B cell (primary cell): ENCODE measurements around the gene LIMK1. TPM values are rescaled to one million over a fixed set of nuclear protein-coding genes. Genes with fewer than 3 reads are reported as not detected.

Source experiments
- ATAC-seq: fragments of 200-7000 bp; cut with Tn5 transposase; one replicate; pipeline ENCODE4 v1.10.0; 2021; ENCODE audit warnings: low read depth, mild to moderate bottlenecking, moderate number of reproducible peaks, moderate library complexity
- CTCF ChIA-PET: fragments of 350-600 bp; sonication (Branson Sonifier 250); formaldehyde crosslinking; loops from one replicate; lab custom pipeline; 2021; ENCODE audit warnings: antibody characterized with exemption, inconsistent platforms; lab: Charles Lee
- POLR2A ChIA-PET: fragments of 350-600 bp; sonication (Branson Sonifier 250); formaldehyde crosslinking; loops from one replicate; lab custom pipeline; 2021; ENCODE audit warnings: antibody characterized with exemption; lab: Charles Lee
- DNase-seq: peaks from one replicate; pipeline ENCODE4 v3.0.0; 2013
- H2AFZ ChIP-seq: 2 replicates; pipeline ENCODE4 v1.6.1; 2012; ENCODE audit warnings: mild to moderate bottlenecking, low read depth, low read length; ENCODE audit not compliant: insufficient read depth, poor library complexity, severe bottlenecking
- H3K27ac ChIP-seq, 2 donors: 1 replicate in 1 of 2; 2 replicates in 1 of 2; pipeline ENCODE4 v1.5.1; 2012 to 2013; ENCODE audit warnings: low read length in 2 of 2, mild to moderate bottlenecking in 2 of 2, moderate library complexity in 1 of 2
- H3K27me3 ChIP-seq, 4 experiments: fragments of 200-600 bp in 1 of 4; sonication (generic) in 1 of 4; replicated peaks in 1 of 4; 1 replicate in 2 of 4; 2 replicates in 2 of 4; pipeline versions ENCODE4 v1.6.1 to v1.7.0; 2013 to 2016; ENCODE audit warnings: low read length in 3 of 4, mild to moderate bottlenecking in 2 of 4, mixed read lengths in 1 of 4, moderate library complexity in 1 of 4; ENCODE audit not compliant: insufficient read depth in 4 of 4, control insufficient read depth in 3 of 4; ENCODE audit errors: control extremely low read depth in 1 of 4
- H3K36me3 ChIP-seq, 2 experiments: replicated peaks in 1 of 2; 1 replicate in 1 of 2; 2 replicates in 1 of 2; pipeline versions ENCODE4 v1.6.1 to v1.7.1; 2013; ENCODE audit warnings: low read length in 1 of 2; ENCODE audit not compliant: insufficient read depth in 2 of 2, control insufficient read depth in 1 of 2; ENCODE audit errors: control extremely low read depth in 1 of 2, extremely low read depth in 1 of 2
- H3K4me1 ChIP-seq, 2 donors: fragments of 200-600 bp in 1 of 2; sonication (generic) in 1 of 2; 1 replicate in 1 of 2; 2 replicates in 1 of 2; pipeline versions ENCODE4 v1.5.1 to v1.6.1; 2013 to 2017; ENCODE audit warnings: low read length in 2 of 2; ENCODE audit not compliant: control insufficient read depth in 2 of 2, insufficient read depth in 2 of 2
- H3K4me2 ChIP-seq: replicated peaks from 2 replicates; pipeline ENCODE3; 2012; ENCODE audit warnings: mild to moderate bottlenecking, low read depth, low read length; ENCODE audit not compliant: poor library complexity, severe bottlenecking
- H3K4me3 ChIP-seq, 5 experiments: fragments of 200-600 bp in 1 of 5; sonication (generic) in 1 of 5; 1 replicate in 3 of 5; 2 replicates in 2 of 5; pipeline versions ENCODE4 v1.5.1 to v1.7.0; 2011 to 2016; ENCODE audit warnings: low read length in 4 of 5, mild to moderate bottlenecking in 4 of 5, low read depth in 2 of 5, control low read depth in 1 of 5, moderate library complexity in 1 of 5; ENCODE audit not compliant: insufficient read depth in 1 of 5; ENCODE audit errors: control extremely low read depth in 1 of 5, extremely low read depth in 1 of 5
- H3K79me2 ChIP-seq: fragments of 200-600 bp; sonication (generic); one replicate; pipeline ENCODE4 v1.6.0; 2016; ENCODE audit warnings: low read length; ENCODE audit not compliant: control insufficient read depth, insufficient read depth
- H3K9ac ChIP-seq: fragments of 200-600 bp; sonication (generic); 2 replicates; pipeline ENCODE4 v1.6.1; 2017; ENCODE audit warnings: mild to moderate bottlenecking, low read length, moderate library complexity
- H3K9me3 ChIP-seq, 3 donors: one replicate each; pipeline versions ENCODE4 v1.6.1 to v1.7.1; 2013; ENCODE audit warnings: low read length in 2 of 3; ENCODE audit not compliant: control insufficient read depth in 2 of 3, insufficient read depth in 1 of 3; ENCODE audit errors: control extremely low read depth in 1 of 3
- H4K20me1 ChIP-seq: 2 replicates; pipeline ENCODE4 v1.6.0; 2012; ENCODE audit warnings: mild to moderate bottlenecking, low read length; ENCODE audit not compliant: insufficient read depth, control insufficient read depth, poor library complexity, severe bottlenecking
- H3K27ac Mint-ChIP-seq: one replicate; pipeline ENCODE4 v1.8.0; 2021; ENCODE audit warnings: mixed read lengths
- H3K27me3 Mint-ChIP-seq: one replicate; pipeline ENCODE4 v1.8.0; 2021; ENCODE audit warnings: mixed read lengths
- H3K4me1 Mint-ChIP-seq: one replicate; pipeline ENCODE4 v1.8.0; 2021; ENCODE audit warnings: mixed read lengths
- H3K4me3 Mint-ChIP-seq: one replicate; pipeline ENCODE4 v1.8.0; 2021; ENCODE audit warnings: mixed read lengths
- H3K9me3 Mint-ChIP-seq: one replicate; pipeline ENCODE4 v1.8.0; 2022; ENCODE audit warnings: mixed read lengths; ENCODE audit not compliant: insufficient read depth
- EZH2 ChIP-seq: IDR thresholded peaks from 2 replicates; pipeline ENCODE4 v1.6.1; 2012; ENCODE audit warnings: borderline replicate concordance, low read depth, mild to moderate bottlenecking, moderate library complexity, low read length; ENCODE audit not compliant: insufficient read depth, poor library complexity, severe bottlenecking
- WGBS: methylation state at CpG from one replicate; pipeline ENCODE4 v1.1.5; 2013; ENCODE audit warnings: missing lambda C conversion rate; ENCODE audit not compliant: insufficient coverage; 5-methylcytosine and 5-hydroxymethylcytosine counted together
- intact Hi-C: fragments of 100-400 bp; cut with micrococcal nuclease; formaldehyde crosslinking; loops from one replicate; pipeline ENCODE4 v1.10.0; 2022
- polyA plus RNA-seq: library from polyadenylated mRNA; depleted of rRNA; stranded (reverse); fragments of >200 nt; gene quantifications from 2 replicates; pipeline ENCODE4 v1.2.3, GENCODE V29; 2012
- total RNA-seq, 2 donors: library from RNA; stranded (reverse); fragments of 120-200 nt in 1 of 2; gene quantifications; 1 replicate in 1 of 2; 2 replicates in 1 of 2; pipeline versions ENCODE4 v1.2.3 to v1.2.4, GENCODE V29; 2013 to 2022
- TF ChIP-seq, protein P1 (sequence below): fragments of 200-600 bp; IDR thresholded peaks from one replicate; pipeline ENCODE4 v1.8.0; 2022; ENCODE audit warnings: antibody characterized with exemption, mild to moderate bottlenecking

LIMK1 gene
- total and polyA plus RNA-seq, 2 donors (not counting 1 experiment from before 2014, with no cell fraction given): 38.7 to 70.8 TPM

DNA sequence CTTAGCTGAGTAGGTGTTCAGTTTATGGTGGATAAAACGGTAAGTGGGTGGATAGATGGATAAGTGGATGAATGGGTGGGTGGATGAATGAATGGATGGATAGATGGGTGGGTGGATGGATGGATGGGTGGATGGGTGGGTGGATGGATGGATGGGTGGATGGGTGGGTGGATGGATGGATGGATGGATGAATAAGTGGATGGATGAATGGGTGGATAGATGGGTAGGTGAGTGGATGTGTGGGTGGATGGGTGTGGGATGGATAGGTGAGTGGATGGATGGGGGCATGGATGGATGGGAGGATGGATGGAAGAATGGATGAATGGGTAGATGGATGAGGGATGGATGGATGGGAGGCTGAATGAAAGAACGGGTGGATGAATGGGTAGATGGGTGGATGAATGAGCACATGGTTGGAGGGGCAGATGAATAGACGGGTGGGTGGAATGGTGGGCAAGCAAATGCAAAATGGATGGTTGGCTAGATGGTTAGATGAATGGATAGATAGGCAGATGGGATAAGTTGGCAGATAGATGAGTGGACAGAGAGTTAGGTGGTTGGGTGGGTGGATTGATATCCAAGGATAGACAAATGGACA lies 29.9 kb upstream of the LIMK1 start:
- H3K4me3 Mint-ChIP-seq: no peak overlapping the region
- WGBS: 88% methylated on average over 3 of the region's 3 CpGs
- Histone ChIP-seq H3K27ac (no peak overlapping the region), H3K9ac (no peak overlapping the region), H3K27me3 (no peaks in the 10 kb centered on the region), H3K9me3 (no peaks in the 10 kb centered on the region), H4K20me1 (no peaks in the 10 kb centered on the region), H3K36me3 (no peaks in the 10 kb centered on the region), H2AFZ (no peak overlapping the region), H3K4me2 (no peak overlapping the region), H3K4me3 (no peak overlapping the region), H3K79me2 (no peaks in the 10 kb centered on the region), H3K4me1 (no peaks in the 10 kb centered on the region)
- no peak overlapping the region for H3K27ac Mint-ChIP-seq
- DNase-seq: no peak
- ATAC-seq: no peak
- no peaks in the 10 kb centered on the region for H3K9me3 Mint-ChIP-seq
- ChIA-PET CTCF (interaction anchor here (0.7 to 1.5 kb wide), 2 partner anchors 28 to 361 kb away, joined by 4 to 5 read pairs; no protein-coding TSS in a partner anchor), POLR2A (interaction anchor here (0.7 kb wide), 1 partner anchor 14 kb away, joined by 3 read pairs; no protein-coding TSS in a partner anchor)
- peaks cover 21% of the 10 kb centered on the region for H3K27me3 Mint-ChIP-seq
- intact Hi-C loops: no loop called here
- H3K4me1 Mint-ChIP-seq: no peaks in the 10 kb centered on the region
- TF ChIP-seq EZH2: no peak
- TF ChIP-seq, protein P1, sequence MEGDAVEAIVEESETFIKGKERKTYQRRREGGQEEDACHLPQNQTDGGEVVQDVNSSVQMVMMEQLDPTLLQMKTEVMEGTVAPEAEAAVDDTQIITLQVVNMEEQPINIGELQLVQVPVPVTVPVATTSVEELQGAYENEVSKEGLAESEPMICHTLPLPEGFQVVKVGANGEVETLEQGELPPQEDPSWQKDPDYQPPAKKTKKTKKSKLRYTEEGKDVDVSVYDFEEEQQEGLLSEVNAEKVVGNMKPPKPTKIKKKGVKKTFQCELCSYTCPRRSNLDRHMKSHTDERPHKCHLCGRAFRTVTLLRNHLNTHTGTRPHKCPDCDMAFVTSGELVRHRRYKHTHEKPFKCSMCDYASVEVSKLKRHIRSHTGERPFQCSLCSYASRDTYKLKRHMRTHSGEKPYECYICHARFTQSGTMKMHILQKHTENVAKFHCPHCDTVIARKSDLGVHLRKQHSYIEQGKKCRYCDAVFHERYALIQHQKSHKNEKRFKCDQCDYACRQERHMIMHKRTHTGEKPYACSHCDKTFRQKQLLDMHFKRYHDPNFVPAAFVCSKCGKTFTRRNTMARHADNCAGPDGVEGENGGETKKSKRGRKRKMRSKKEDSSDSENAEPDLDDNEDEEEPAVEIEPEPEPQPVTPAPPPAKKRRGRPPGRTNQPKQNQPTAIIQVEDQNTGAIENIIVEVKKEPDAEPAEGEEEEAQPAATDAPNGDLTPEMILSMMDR: no peak

DNA sequence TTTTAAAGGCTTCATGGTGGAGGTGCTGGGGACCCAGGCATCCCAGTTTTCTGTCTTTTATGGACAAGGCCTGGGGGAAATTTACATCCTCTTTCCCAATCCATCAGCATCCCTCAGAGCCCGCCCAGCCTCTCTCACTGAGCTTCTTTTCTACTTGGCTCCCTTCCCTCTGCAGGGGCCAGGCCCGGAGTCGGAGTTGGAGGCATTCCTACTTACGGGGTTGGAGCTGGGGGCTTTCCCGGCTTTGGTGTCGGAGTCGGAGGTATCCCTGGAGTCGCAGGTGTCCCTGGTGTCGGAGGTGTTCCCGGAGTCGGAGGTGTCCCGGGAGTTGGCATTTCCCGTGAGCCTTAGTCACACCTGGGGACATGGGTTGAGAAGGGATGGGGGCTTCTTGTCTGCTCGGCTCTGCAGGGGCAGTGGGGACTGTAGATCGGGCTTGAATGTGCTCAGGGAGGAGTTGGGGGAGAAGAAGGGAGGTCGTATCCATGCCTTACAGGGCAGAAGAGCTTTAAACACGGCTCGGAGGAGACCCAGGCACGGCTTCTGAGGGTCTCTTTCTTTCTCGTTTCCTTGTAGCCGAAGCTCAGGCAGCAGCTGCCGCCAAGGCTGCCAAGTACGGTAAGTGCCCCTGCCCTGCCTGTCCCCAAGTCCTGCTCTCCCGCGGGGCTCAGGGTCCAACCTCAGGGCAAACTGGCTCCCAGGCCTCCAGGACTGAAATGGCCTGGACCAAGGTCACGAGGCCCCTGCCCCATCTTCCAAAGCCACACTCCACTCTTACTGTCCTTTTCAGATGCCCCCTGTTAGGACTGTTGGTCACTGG lies 27.3 kb upstream of the LIMK1 start:
- Histone ChIP-seq H3K4me3 (no peak overlapping the region), H4K20me1 (no peaks in the 10 kb centered on the region), H3K4me2 (no peak overlapping the region), H3K27ac (no peak overlapping the region), H3K9me3 (no peaks in the 10 kb centered on the region), H3K9ac (no peak overlapping the region), H2AFZ (no peak overlapping the region), H3K4me1 (no peaks in the 10 kb centered on the region), H3K36me3 (no peaks in the 10 kb centered on the region), H3K27me3 (no peaks in the 10 kb centered on the region), H3K79me2 (no peaks in the 10 kb centered on the region)
- ChIA-PET CTCF (interaction anchor here (0.6 kb wide), 1 partner anchor 16 kb away, joined by 4 read pairs; no protein-coding TSS in a partner anchor), POLR2A (no interaction called here)
- DNase-seq (no peak), ATAC-seq (no peak)
- Mint-ChIP-seq H3K4me1 (no peaks in the 10 kb centered on the region), H3K4me3 (no peak overlapping the region), H3K27me3 (peaks cover 26% of the 10 kb centered on the region), H3K27ac (no peak overlapping the region), H3K9me3 (no peaks in the 10 kb centered on the region)
- 89% methylated on average over 26 of the region's 26 CpGs for WGBS
- no peak for TF ChIP-seq EZH2
- TF ChIP-seq, protein P1: no peak
- intact Hi-C loops: no loop called here
